ENCODE data around the gene DDIT3. TPM values are rescaled to one million over a fixed set of nuclear protein-coding genes. Genes with fewer than 3 reads are reported as not detected.

Gene DDIT3
- total RNA-seq, 1 experiment from 2014 or later, result 79.2 TPM

DNA sequence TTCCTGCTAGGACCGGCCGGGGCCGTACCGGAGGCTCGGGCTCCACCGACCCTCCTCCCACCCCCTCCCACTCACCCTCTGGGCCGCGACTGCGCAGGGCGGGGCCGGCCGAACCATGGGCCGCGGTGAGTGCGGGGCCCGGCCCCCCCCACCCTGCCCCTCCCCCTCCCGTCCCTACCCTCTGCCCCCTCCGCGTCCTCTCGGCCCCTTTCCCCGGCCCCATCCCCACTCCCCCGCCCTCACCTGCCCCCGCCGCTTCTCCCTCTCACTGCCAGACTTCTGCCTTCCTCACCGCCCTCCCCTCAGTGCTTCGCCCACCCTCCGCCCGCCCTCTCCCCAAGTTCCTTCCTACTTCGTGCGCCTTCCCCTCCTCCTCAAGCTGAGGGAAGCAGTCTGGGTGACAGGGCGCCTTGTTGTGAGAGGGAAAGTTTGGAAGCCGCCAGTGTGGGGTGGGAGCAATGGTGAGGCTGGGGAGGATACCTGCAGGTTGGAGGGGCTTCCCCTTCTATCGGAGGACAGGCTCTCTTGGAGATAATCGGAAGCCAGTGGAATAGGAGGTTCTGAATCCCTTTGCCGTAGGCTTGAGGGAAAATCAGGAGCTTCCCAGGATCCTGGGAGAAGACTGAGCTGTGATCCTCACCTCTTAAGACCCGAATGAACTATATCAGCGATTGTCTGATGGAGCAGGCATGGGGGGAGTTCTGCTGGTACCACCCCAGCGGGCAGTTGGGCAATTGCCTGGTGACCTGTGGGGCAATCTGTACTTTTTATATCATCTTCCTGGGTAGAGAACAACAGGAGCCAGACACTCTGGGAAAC is 2.8 kb upstream of the DDIT3 start:
- Histone ChIP-seq H3K9me3 (no peaks in the 10 kb centered on the region), H3K27me3 (replicated peaks; ENCODE audit: control insufficient read depth, insufficient read depth, low read length) (no peaks in the 10 kb centered on the region), H3K4me3 (ENCODE audit: low read depth, low read length) (peak overlapping the region; percentile 72), H3K4me1 (peaks cover 33% of the 10 kb centered on the region), H3K36me3 (ENCODE audit: control insufficient read depth, insufficient read depth, low read length) (peaks cover 6% of the 10 kb centered on the region)
- Mint-ChIP-seq H3K4me1 (ENCODE audit: low read depth, unreplicated experiment) (peaks cover 21% of the 10 kb centered on the region), H3K27ac (ENCODE audit: unreplicated experiment) (peak overlapping the region; percentile 88), H3K27me3 (ENCODE audit: insufficient read depth, unreplicated experiment) (no peaks in the 10 kb centered on the region), H3K36me3 (ENCODE audit: insufficient read depth, unreplicated experiment) (peaks cover 75% of the 10 kb centered on the region), H3K9me3 (ENCODE audit: unreplicated experiment) (no peaks in the 10 kb centered on the region), H3K4me3 (ENCODE audit: unreplicated experiment) (peak overlapping the region; percentile 86)
- TF ChIP-seq CTCF (IDR thresholded peaks at IDR 0.05; ENCODE audit: insufficient read depth in 1 of 2, low read depth in 1 of 2, low read length in 1 of 2, severe bottlenecking in 1 of 2, unreplicated experiment in 1 of 2), result no peak
- BruUV-seq (replicated peaks), result TSS peak; percentile 25
- DNase-seq, result peak in 1 of 2 experiments; percentile 77
- CTCF ChIA-PET, result interaction anchor here (0.6 to 0.9 kb wide), 2 partner anchors 62 to 64 kb away, joined by 3 to 4 read pairs; partner anchors contain the start of gene GLI1
- POLR2A ChIA-PET, result interaction anchor here (0.6 to 1.0 kb wide), 3 partner anchors 24 to 395 kb away, joined by 3 to 7 read pairs (median 3); partner anchors contain the start of genes DCTN2 and LRP1
- intact Hi-C loops (cut with micrococcal nuclease; ENCODE audit: unreplicated experiment), result loop anchor here (2.0 to 5.0 kb wide), 3 partner anchors 24 to 204 kb away; partner anchors contain the start of gene DCTN2

DNA sequence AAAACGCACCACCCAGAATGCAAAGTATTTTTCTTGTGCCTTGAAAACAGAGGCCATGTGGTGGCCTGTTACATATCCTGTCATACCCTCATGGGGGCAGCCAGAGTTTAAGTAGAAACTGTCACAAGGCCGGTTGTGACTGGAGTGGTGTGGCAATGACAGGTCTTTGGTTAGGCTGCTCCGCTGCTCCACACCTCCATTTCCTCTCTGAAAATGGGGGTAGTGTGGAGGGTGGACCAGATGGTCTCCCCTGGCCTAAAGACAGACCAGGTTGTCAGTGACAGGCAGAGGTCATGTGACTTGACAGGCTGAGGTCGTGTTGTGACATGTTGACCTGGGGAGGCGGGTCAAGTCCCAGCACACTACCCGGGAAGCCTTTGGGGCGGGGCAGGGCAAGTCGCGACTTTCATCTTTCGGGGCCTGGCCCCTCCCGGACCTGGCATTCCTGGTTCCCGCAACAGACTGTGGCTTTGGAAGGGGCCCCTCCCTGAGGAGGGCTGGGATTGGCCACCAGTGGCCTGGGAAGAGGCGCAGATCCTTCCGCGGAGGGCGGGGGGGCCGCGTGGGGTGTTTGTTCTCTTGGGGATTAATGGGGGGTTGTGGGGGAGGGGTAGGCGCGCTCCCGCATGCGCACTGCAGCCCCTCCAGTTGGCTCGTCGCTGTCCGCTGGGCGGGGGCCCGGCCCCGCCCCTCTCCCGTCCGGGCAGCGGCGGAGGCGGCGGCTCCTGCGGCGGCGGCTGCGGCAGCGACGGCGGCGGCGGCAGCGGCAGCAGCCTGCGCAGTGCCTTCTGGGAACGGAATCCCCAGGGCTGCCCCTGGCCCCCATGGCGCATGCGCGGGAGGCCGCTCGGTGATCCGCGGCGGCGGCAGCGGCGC is 1.9 kb upstream of the DDIT3 start, which contains the start of gene MBD6:
MBD6 (plus strand) TSS at position 814 of the 876 bp plus-strand sequence. CDS start 1,480 bp downstream, outside the sequence.
- no peaks in the 10 kb centered on the region for H3K9me3 Mint-ChIP-seq (ENCODE audit: unreplicated experiment)
- Histone ChIP-seq H3K36me3 (ENCODE audit: control insufficient read depth, insufficient read depth, low read length) (peaks cover 5% of the 10 kb centered on the region), H3K4me1 (peaks cover 33% of the 10 kb centered on the region), H3K4me3 (ENCODE audit: low read depth, low read length) (peak within 1 kb of the TSS; percentile 72), H3K27me3 (replicated peaks; ENCODE audit: control insufficient read depth, insufficient read depth, low read length) (no peaks in the 10 kb centered on the region), H3K9me3 (no peaks in the 10 kb centered on the region)
- peaks cover 22% of the 10 kb centered on the region for H3K4me1 Mint-ChIP-seq (ENCODE audit: low read depth, unreplicated experiment)
- peak within 1 kb of the TSS; percentile 94 for H3K27ac Mint-ChIP-seq (ENCODE audit: unreplicated experiment)
- no peaks in the 10 kb centered on the region for H3K27me3 Mint-ChIP-seq (ENCODE audit: insufficient read depth, unreplicated experiment)
- CTCF ChIA-PET, result no interaction called here
- TF ChIP-seq CTCF (IDR thresholded peaks at IDR 0.05; ENCODE audit: insufficient read depth in 1 of 2, low read depth in 1 of 2, low read length in 1 of 2, severe bottlenecking in 1 of 2, unreplicated experiment in 1 of 2), result no peak
- BruUV-seq (replicated peaks), result no TSS peak
- intact Hi-C loops (cut with micrococcal nuclease; ENCODE audit: unreplicated experiment), result loop anchor here (2.0 to 5.0 kb wide), 3 partner anchors 25 to 205 kb away; partner anchors contain the start of gene DCTN2
- peaks cover 83% of the 10 kb centered on the region for H3K36me3 Mint-ChIP-seq (ENCODE audit: insufficient read depth, unreplicated experiment)
- H3K4me3 Mint-ChIP-seq (ENCODE audit: unreplicated experiment), result peak within 1 kb of the TSS; percentile 86
- POLR2A ChIA-PET, result no interaction called here
- DNase-seq, result peak; percentile 94 to 95

Measured in Caco-2 (cell line).